DMS 273 (cell line): ENCODE measurements around the gene ANKHD1.
"Not testable (repeated sequence)": the region's sequence is repeated elsewhere in the genome, so short reads cannot be mapped to it uniquely, and the experiment has no call there.

Experiments
- DNase-seq: peaks from one replicate; lab custom pipeline; 2025; ENCODE audit not compliant: unreplicated experiment; lab: John Stamatoyannopoulos, UW

The ANKHD1 gene

DNA sequence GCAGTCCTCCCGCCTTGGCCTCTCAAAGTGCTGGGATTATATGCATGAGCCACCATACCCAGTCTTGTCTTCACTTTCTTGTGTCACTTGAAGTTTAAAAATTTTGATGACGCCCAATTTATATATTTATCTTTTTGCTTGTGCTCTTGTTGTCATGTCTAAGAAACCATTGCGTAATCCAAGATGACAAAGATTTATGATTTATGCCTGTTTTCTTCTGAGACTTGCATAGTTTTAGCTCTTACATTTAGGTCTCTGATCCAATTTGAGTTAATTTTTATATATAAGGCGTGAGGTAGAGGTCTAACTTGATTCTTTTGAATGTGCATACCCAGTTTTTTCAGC lies 18.6 kb downstream of the ANKHD1 start:
- DNase-seq: no peak

GRCh38 chr5:140420665-140421361 lies 19.2 kb downstream of the ANKHD1 start:
- DNase-seq: no peak

DNA sequence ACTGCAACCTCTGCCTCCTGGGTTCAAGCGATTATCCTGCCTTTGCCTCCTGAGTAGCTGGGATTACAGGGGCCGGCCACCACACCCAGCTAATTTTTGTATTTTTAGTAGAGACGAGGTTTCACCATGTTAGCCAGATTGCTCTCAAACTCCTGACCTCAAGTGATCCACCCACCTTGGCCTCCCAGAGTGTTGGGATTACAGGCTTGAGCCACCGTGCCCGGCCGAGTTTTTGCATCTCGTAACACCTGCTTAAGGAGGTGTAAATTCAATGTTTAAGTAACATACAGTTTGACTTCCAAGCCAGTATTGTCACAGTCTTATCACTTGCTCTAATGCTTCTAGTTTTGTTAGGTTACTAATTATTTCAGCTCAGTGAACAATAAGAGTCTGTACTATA lies 19.7 kb downstream of the ANKHD1 start:
- not testable (repeated sequence) for DNase-seq

- DNase-seq: no peak
Measured at GRCh38 chr5:140423609-140424008, 22.0 kb downstream of the ANKHD1 start.

DNA sequence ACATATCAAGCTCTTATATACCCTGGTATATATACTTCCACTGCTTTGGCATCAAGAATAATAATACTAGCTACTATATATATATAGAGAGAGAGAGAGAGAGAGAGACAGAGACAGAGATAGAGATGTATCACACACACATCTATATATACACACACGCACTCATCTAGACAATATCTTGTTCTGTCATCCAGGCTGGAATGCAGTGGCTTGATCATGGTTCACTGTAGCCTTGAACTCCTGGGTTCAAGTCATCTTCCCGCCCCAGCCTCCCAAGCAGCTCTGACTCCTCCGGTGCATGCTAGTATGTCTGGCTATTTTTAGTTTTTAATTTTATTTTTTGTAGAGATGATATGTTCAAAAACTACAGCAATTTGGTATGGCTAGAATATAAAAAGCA lies 22.5 kb downstream of the ANKHD1 start:
- no peak for DNase-seq

DNA sequence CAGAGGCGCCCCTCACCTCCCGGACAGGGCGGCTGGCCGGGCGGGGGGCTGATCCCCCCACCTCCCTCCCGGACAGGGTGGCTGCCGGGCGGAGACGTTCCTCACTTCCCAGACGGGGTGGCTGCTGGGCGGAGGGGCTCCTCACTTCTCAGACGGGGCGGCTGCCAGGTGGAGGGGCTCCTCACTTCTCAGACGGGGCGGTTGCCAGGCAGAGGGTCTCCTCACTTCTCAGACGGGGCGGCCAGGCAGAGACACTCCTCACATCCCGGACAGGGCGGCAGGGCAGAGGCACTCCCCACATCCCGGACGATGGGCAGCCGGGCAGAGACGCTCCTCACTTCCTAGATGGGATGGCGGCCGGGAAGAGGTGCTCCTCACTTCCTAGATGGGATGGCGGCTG lies 26.1 kb downstream of the ANKHD1 start:
- not testable (repeated sequence) for DNase-seq

GRCh38 chr5:140429724-140430123 lies 28.1 kb downstream of the ANKHD1 start:
- DNase-seq: no peak

DNA sequence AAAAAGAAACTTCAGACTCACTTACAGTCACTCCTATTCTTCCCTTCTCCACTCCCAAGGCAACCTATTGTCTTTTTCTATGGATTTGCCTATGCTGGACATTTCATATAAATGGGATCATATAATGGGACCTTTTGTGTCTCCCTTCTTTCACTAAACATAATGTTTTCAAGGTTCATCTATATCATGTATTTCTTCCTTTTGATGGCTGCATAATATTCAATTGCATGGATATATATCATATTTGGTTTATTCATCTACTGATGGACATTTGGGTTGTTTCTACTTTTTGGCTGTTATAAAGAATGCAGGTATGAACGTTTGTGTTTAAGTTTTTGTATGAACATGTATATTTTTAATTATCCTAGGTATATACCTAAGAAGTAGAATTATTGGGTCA lies 30.6 kb downstream of the ANKHD1 start:
- no peak for DNase-seq

GRCh38 chr5:140432916-140433315 lies 31.3 kb downstream of the ANKHD1 start:
- no peak for DNase-seq

DNA sequence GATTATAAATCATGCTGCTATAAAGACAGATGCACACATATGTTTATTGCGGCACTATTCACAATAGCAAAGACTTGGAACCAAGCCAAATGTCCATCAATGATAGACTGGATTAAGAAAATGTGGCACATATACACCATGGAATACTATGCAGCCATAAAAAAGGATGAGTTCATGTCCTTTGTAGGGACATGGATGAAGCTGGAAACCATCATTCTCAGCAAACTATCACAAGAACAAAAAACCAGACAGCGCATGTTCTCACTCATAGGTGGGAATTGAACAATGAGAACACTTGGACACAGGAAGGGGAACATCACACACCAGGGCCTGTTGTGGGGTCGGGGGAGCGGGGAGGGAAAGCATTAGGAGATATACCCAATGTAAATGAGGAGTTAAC lies 55.7 kb downstream of the ANKHD1 start:
- not testable (repeated sequence) for DNase-seq

DNA sequence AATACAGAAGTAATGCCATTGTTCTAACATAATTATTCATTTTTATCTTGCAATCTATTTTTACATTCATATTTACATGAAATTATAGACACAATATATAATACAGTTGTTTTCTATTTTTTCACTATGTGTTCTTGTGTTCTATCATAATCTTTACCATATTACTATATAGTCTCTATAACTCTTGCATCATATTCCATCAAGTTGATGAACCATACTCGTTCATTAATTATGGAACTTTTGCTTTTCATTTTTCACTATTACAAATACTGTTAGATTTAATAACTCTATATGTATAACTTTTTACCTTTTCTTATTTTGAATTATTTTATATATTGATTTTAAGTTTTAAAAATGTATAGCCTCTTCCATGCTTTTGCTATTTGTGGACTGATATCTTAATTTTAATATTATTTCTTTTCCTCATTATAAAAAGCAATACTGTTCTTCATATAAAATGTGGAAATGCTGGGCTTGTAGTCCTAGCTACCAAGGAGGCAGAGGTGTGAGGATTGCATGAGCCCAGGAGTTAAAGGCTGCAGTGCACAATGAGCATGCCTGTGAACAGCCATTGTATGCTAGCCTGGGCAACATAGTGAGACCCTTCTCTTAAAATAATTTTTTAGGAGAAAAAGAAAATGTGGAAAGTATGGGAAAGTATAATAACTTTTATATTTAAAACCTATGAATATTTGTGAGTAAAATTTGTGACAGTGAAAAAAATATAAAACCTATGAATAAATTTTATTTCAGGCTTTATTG lies 65.5 kb downstream of the ANKHD1 start:
- no peak for DNase-seq

DNA sequence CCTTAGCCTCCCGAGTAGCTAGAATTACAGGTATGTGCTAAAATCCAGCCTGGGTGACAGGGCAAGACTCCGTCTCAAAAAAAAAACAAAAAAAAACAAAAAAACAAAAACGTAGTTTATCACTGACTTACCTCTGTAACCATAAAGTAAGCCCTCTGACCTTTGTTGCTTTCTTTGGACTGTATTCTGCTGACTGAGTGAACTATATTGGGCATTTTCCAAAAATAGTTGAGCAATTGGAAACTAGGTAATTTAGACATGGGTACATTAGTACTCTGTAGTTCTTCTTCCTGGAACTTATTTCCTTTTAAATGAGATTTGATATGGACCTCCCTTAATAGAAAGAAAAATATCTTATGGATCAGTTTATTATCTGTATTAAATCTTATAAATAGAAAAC lies 66.6 kb downstream of the ANKHD1 start:
- DNase-seq: no peak

GRCh38 chr5:140469259-140469658 lies 67.6 kb downstream of the ANKHD1 start:
- DNase-seq: no peak

DNA sequence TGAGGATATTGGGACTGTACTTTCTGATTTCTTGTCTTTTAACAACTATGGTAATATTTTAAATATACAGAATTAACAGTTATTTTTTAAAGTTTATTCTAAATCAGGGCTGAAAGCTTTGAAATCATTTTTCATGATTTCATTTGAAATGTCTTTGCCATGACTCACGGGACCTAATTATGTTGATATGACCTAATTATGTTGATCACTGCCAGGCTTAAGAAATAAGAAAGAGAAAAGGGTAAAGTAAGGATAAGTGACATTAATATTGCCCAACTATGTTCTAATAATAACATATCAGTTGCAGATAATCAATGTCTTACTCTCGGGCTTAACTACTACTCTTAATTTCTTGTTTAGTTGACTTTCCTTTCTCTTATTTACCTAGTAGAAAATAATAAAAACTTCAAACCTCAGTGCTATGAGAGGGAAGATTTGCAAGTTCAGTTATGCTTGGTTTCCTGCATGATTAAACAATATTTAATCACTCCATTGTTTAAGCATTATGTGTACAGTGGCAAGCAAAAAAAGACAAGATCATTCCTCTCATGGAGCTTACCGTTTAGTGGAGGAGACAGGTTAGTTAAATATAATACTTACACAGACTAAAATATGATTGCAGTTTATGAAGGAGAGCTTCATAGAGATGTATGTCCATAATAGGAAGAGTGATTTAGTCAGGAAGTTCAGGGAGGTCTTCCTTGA lies 78.8 kb downstream of the ANKHD1 start:
- DNase-seq: no peak

- no peak for DNase-seq
Measured at GRCh38 chr5:140481758-140482157, 80.1 kb downstream of the ANKHD1 start.

DNA sequence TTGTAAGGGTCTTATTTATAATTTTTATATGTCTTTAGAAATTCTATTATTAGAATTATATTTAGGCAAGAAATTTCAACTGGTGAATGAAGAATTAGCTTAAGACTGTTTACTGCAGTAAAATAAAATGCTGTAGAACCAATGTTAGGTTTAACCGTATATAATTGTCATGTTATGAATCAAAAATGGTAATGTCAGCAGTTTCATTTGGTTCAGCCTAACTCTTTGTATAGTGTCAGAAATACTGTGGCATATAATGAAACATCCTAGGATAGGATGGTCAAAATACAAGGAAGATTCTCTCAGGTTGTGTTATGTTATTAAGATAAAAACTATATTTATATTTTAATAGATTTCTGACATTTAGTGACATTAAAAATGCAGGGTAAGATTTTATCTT lies 81.4 kb downstream of the ANKHD1 start:
- DNase-seq: no peak

- DNase-seq: not testable (repeated sequence)
Measured at GRCh38 chr5:140488141-140488540, 86.5 kb downstream of the ANKHD1 start.

DNA sequence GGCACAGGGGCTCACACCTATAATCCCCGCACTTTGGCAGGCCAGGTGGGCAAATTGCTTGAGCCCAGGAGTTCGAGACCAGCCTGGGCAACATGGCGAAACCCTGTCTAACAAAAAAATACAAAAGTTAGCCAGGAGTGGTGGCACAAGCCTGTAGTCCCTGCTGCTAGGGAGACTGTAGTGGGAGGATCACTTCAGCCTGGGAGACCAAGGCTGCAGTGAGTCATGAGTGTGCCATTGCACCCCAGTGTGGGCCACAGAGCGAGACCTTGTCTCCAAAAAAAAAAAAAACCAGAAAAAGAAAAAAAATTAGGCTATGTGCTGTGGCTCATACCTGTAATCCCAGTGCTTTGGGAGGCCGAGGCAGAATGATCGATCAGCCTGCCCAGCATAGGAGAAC lies 87.3 kb downstream of the ANKHD1 start:
- DNase-seq: no peak

DNA sequence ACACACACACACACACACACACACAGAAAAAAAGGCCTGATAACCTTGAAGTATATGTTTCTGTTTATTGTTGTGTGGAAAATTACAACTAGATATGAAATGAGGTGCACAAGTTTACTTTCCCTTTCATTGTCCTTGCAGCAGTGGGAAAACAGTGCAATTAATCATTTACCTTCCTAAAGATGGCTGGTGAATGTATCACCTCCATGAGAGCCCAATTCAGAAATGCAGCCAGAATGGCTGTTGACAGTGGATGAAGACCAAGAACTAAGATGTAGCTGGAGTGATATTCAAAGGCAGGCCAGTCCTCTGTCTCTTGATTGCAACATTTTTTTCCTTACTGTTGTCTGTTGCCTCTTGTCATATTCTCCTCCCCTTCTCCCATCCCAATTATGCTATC lies 96.3 kb downstream of the ANKHD1 start:
- DNase-seq: no peak

DNA sequence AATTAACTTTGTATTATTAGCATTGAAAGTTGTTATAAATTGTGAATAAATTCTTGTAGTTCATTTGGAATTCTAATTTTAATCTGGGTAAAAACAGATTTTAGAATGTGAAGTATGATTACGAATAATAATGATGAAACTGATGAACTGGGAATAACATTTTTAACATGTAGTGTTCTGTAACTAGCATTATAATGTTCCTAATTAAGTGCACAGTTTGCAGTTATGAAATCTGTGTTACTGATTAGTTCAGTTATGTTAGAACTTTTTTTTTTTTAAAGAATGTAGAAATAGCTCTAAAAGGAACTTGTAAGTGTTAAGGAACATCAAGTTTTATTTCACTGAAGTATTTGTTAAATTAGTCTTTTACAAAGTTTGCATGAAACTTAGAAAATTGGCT lies 97.0 kb downstream of the ANKHD1 start:
- no peak for DNase-seq

GRCh38 chr5:140502834-140503233 lies 101.2 kb downstream of the ANKHD1 start:
- no peak for DNase-seq

DNA sequence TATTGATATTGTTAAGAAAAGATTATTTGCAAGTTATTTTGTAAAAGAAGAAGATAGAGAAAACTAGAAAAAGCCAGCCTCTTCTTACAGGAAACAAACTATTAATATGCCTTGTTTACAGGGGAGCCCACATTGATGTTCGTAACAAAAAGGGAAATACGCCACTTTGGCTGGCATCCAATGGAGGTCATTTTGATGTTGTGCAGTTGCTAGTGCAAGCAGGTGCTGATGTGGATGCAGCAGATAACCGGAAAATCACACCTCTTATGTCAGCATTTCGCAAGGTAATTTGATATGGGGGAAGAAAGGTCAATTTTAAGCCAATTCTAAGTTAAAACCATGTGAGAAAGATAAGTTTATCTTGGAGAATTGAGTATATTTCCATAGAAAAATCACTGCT lies 108.3 kb downstream of the ANKHD1 start:
- DNase-seq: no peak
